ENCODE measurements around the gene MCU. TPM values are rescaled to one million over a fixed set of nuclear protein-coding genes. Genes with fewer than 3 reads are reported as not detected.

Gene MCU
- total and polyA plus RNA-seq, 3 donors from 2014 or later: 15.0 to 20.0 (median 16.9) TPM

GRCh38 chr10:72659694-72660093, 32.2 kb upstream of the MCU start:
- intact Hi-C loops (cut with DNase I; ENCODE audit: low total_unique reads): no loop called here
- Histone ChIP-seq H3K9me3 (no peaks in the 10 kb centered on the region), H3K4me3 (no peak overlapping the region), H3K36me3 (ENCODE audit: low read depth, missing control alignments) (no peaks in the 10 kb centered on the region), H3K27ac (no peak overlapping the region), H3K4me1 (no peaks in the 10 kb centered on the region), H3K27me3 (no peaks in the 10 kb centered on the region)
- 74 to 85% methylated on average over 8 of the region's 8 CpGs for WGBS, 2 donors
- no peak for DNase-seq
- TF ChIP-seq CTCF (IDR thresholded peaks at IDR 0.05) (no peak), POLR2A (IDR thresholded peaks at IDR 0.05) (no peak)

GRCh38 chr10:72660220-72660619, 31.7 kb upstream of the MCU start:
- Histone ChIP-seq H3K27me3 (no peaks in the 10 kb centered on the region), H3K27ac (no peak overlapping the region), H3K9me3 (no peaks in the 10 kb centered on the region), H3K36me3 (ENCODE audit: low read depth, missing control alignments) (no peaks in the 10 kb centered on the region), H3K4me1 (no peaks in the 10 kb centered on the region), H3K4me3 (no peak overlapping the region)
- TF ChIP-seq POLR2A (IDR thresholded peaks at IDR 0.05) (no peak), CTCF (IDR thresholded peaks at IDR 0.05) (no peak)
- no peak for DNase-seq
- intact Hi-C loops (cut with DNase I; ENCODE audit: low total_unique reads): no loop called here

- H3K4me1 ChIP-seq: no peaks in the 10 kb centered on the region
- H3K9me3 ChIP-seq: no peaks in the 10 kb centered on the region
- H3K27me3 ChIP-seq: no peaks in the 10 kb centered on the region
- DNase-seq: no peak
- H3K4me3 ChIP-seq: no peak overlapping the region
- no peak overlapping the region for H3K27ac ChIP-seq
- H3K36me3 ChIP-seq (ENCODE audit: low read depth, missing control alignments): no peaks in the 10 kb centered on the region
- WGBS, 2 donors: 76 to 90% methylated on average over 1 of the region's 1 CpG
- intact Hi-C loops (cut with DNase I; ENCODE audit: low total_unique reads): no loop called here
- no peak for TF ChIP-seq CTCF (IDR thresholded peaks at IDR 0.05)
- TF ChIP-seq POLR2A (IDR thresholded peaks at IDR 0.05): no peak
These were observed 30.5 kb upstream of the MCU start for GRCh38 chr10:72661431-72661830.

GRCh38 chr10:72663971-72664370, 28.0 kb upstream of the MCU start:
- Histone ChIP-seq H3K27me3 (no peaks in the 10 kb centered on the region), H3K27ac (no peak overlapping the region), H3K4me1 (no peaks in the 10 kb centered on the region), H3K36me3 (ENCODE audit: low read depth, missing control alignments) (no peaks in the 10 kb centered on the region), H3K9me3 (no peaks in the 10 kb centered on the region), H3K4me3 (no peak overlapping the region)
- DNase-seq: no peak
- intact Hi-C loops (cut with DNase I; ENCODE audit: low total_unique reads): no loop called here
- TF ChIP-seq CTCF (IDR thresholded peaks at IDR 0.05) (no peak), POLR2A (IDR thresholded peaks at IDR 0.05) (no peak)

DNA sequence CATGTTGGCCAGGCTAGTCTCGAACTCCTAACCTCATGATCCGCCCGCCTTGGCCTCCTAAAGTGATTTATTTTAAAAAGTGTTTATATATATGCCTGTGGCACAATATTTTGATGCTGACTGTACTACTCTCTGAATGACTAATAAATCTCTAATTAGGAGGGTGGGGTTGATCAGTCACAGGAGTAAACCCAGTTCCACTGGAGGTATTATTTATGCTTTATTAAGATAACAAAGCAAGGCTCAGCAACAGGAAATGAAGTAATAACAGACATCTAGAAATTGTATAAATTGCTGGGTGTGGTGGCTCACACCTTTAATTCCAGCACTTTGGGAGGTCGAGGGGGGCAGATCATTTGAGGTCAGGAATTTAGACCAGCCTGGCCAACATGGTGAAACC, 26.0 kb upstream of the MCU start:
- WGBS, 2 donors: 92 to 93% methylated on average over 4 of the region's 4 CpGs
- no peaks in the 10 kb centered on the region for H3K36me3 ChIP-seq (ENCODE audit: low read depth, missing control alignments)

More for the DNA sequence above, 26.0 kb upstream of the MCU start:
- no peaks in the 10 kb centered on the region for H3K9me3 ChIP-seq
- no peaks in the 10 kb centered on the region for H3K4me1 ChIP-seq
- DNase-seq: no peak
- H3K27me3 ChIP-seq: no peaks in the 10 kb centered on the region
- TF ChIP-seq POLR2A (IDR thresholded peaks at IDR 0.05): no peak
- H3K4me3 ChIP-seq: no peak overlapping the region
- intact Hi-C loops (cut with DNase I; ENCODE audit: low total_unique reads): no loop called here
- no peak overlapping the region for H3K27ac ChIP-seq

Data from testis (tissue), 3 donors.